HEK293 (cell line): ENCODE measurements around the gene PYGM.

ENCODE experiments used
- CTCF ChIA-PET: fragments of 350-600 bp; formaldehyde crosslinking; extraction: SDS; loops from one replicate; lab custom pipeline; 2021; ENCODE audit warnings: antibody characterized with exemption; lab: Yijun Ruan, JAX
- POLR2A ChIA-PET: fragments of 300-600 bp; formaldehyde crosslinking; extraction: SDS; loops from one replicate; lab custom pipeline; 2020; ENCODE audit warnings: antibody characterized with exemption, inconsistent platforms; lab: Yijun Ruan, JAX
- H3K27ac ChIP-seq: fragments of 200-500 bp; sonication (Bioruptor generic); 2 replicates; pipeline ENCODE4 v1.5.1; 2014; ENCODE audit warnings: low read depth, low read length, control low read depth, inconsistent platforms; ENCODE audit errors: extremely low read depth
- H3K36me3 ChIP-seq, 2 experiments: fragments of 200-500 bp in 1 of 2; sonication (Bioruptor generic) in 1 of 2; 1 replicate in 1 of 2; 2 replicates in 1 of 2; pipeline ENCODE4 v1.5.1; 2014 to 2017; ENCODE audit warnings: inconsistent platforms in 2 of 2, low read length in 2 of 2; ENCODE audit not compliant: control insufficient read depth in 2 of 2, insufficient read depth in 1 of 2
- H3K4me1 ChIP-seq: fragments of 200-500 bp; sonication (Bioruptor generic); 2 replicates; pipeline ENCODE4 v1.5.1; 2014; ENCODE audit warnings: mild to moderate bottlenecking, low read length, inconsistent platforms; ENCODE audit not compliant: control insufficient read depth, insufficient read depth
- H3K4me3 ChIP-seq: 2 replicates; pipeline ENCODE4 v1.5.1; 2011; ENCODE audit warnings: low read depth, mild to moderate bottlenecking, control low read depth, low read length, moderate library complexity
- H3K9me3 ChIP-seq: fragments of 200-500 bp; sonication (Bioruptor generic); 2 replicates; pipeline ENCODE4 v1.5.1; 2014; ENCODE audit warnings: low read depth, low read length, inconsistent platforms; ENCODE audit not compliant: control insufficient read depth, insufficient read depth
- ELK4 ChIP-seq: IDR thresholded peaks from 2 replicates; pipeline ENCODE4 v1.6.1; 2011; ENCODE audit warnings: mild to moderate bottlenecking, low read depth, low read length, borderline replicate concordance
- KLF1 ChIP-seq: fragments of 450-650 bp; formaldehyde crosslinking; IDR thresholded peaks from 2 replicates; pipeline ENCODE4 v1.5.1; 2016; ENCODE audit warnings: missing biosample characterization, missing genetic modification characterization
- KLF7 ChIP-seq: fragments of 450-650 bp; formaldehyde crosslinking; IDR thresholded peaks from 2 replicates; pipeline ENCODE4 v1.5.1; 2016; ENCODE audit warnings: missing biosample characterization, missing genetic modification characterization, borderline replicate concordance
- KLF9 ChIP-seq: fragments of 450-650 bp; formaldehyde crosslinking; IDR thresholded peaks from 2 replicates; pipeline ENCODE4 v1.5.1; 2016; ENCODE audit warnings: missing biosample characterization, missing genetic modification characterization, low read depth
- MZF1 ChIP-seq: fragments of 450-650 bp; formaldehyde crosslinking; IDR thresholded peaks from 2 replicates; pipeline ENCODE4 v1.5.1; 2017; ENCODE audit warnings: missing biosample characterization, missing genetic modification characterization, borderline replicate concordance
- TCF7L2 ChIP-seq: IDR thresholded peaks from 2 replicates; pipeline ENCODE4 v1.6.1; 2011; ENCODE audit warnings: low read depth, mild to moderate bottlenecking, inconsistent platforms, low read length, moderate library complexity, borderline replicate concordance
- TRIM28 ChIP-seq: IDR thresholded peaks from 2 replicates; pipeline ENCODE4 v1.6.1; 2011; ENCODE audit warnings: low read length, control low read depth, borderline replicate concordance
- ZBTB20 ChIP-seq: fragments of 450-650 bp; formaldehyde crosslinking; IDR thresholded peaks from 2 replicates; pipeline ENCODE4 v1.5.1; 2016; ENCODE audit warnings: missing biosample characterization, missing genetic modification characterization
- ZBTB21 ChIP-seq: fragments of 450-650 bp; formaldehyde crosslinking; IDR thresholded peaks from 2 replicates; pipeline ENCODE4 v1.5.1; 2017; ENCODE audit warnings: missing biosample characterization, missing genetic modification characterization
- ZEB2 ChIP-seq: fragments of 450-650 bp; formaldehyde crosslinking; IDR thresholded peaks from 2 replicates; pipeline ENCODE4 v1.5.1; 2016; ENCODE audit warnings: missing biosample characterization, missing genetic modification characterization
- ZNF350 ChIP-seq: fragments of 450-650 bp; formaldehyde crosslinking; IDR thresholded peaks from 2 replicates; pipeline ENCODE4 v1.5.0; 2017; ENCODE audit warnings: missing biosample characterization, mild to moderate bottlenecking, missing genetic modification characterization
- ZNF362 ChIP-seq: fragments of 450-650 bp; formaldehyde crosslinking; IDR thresholded peaks from 2 replicates; pipeline ENCODE4 v1.5.1; 2016; ENCODE audit warnings: missing biosample characterization, missing genetic modification characterization
- ZNF394 ChIP-seq: fragments of 450-650 bp; formaldehyde crosslinking; IDR thresholded peaks from 2 replicates; pipeline ENCODE4 v1.5.1; 2016; ENCODE audit warnings: missing biosample characterization, missing genetic modification characterization, mild to moderate bottlenecking, moderate library complexity, borderline replicate concordance
- ZNF423 ChIP-seq: fragments of 450-650 bp; formaldehyde crosslinking; IDR thresholded peaks from 2 replicates; pipeline ENCODE4 v1.5.1; 2016; ENCODE audit warnings: missing biosample characterization, missing genetic modification characterization
- ZNF449 ChIP-seq: fragments of 450-650 bp; formaldehyde crosslinking; IDR thresholded peaks from 2 replicates; pipeline ENCODE4 v1.5.1; 2017; ENCODE audit warnings: missing biosample characterization, mild to moderate bottlenecking, missing genetic modification characterization, moderate library complexity
- ZNF510 ChIP-seq: fragments of 450-650 bp; formaldehyde crosslinking; IDR thresholded peaks from 2 replicates; pipeline ENCODE4 v1.5.1; 2018; ENCODE audit warnings: mild to moderate bottlenecking, missing genetic modification characterization, missing biosample characterization; ENCODE audit not compliant: insufficient replicate concordance
- ZNF514 ChIP-seq: fragments of 450-650 bp; formaldehyde crosslinking; IDR thresholded peaks from 2 replicates; pipeline ENCODE4 v1.5.1; 2016; ENCODE audit warnings: missing biosample characterization, missing genetic modification characterization
- ZNF518A ChIP-seq: fragments of 450-650 bp; formaldehyde crosslinking; conservative IDR thresholded peaks from 2 replicates; pipeline ENCODE4 v1.5.1; 2016; ENCODE audit warnings: low read depth, missing biosample characterization, missing genetic modification characterization
- ZNF558 ChIP-seq: fragments of 450-650 bp; formaldehyde crosslinking; IDR thresholded peaks from 2 replicates; pipeline ENCODE4 v1.5.1; 2016; ENCODE audit warnings: missing biosample characterization, missing genetic modification characterization
- ZNF600 ChIP-seq: fragments of 450-650 bp; formaldehyde crosslinking; IDR thresholded peaks from 2 replicates; pipeline ENCODE4 v1.5.1; 2016; ENCODE audit warnings: missing biosample characterization, missing genetic modification characterization
- ZNF621 ChIP-seq: fragments of 450-650 bp; formaldehyde crosslinking; IDR thresholded peaks from 2 replicates; pipeline ENCODE4 v1.5.1; 2017; ENCODE audit warnings: missing biosample characterization, missing genetic modification characterization

Gene PYGM

GRCh38 chr11:64711956-64712362 lies 47.8 kb downstream of the PYGM start:
- ChIA-PET POLR2A (no interaction called here), CTCF (no interaction called here)
- Histone ChIP-seq H3K36me3 (no peaks in the 10 kb centered on the region), H3K9me3 (no peaks in the 10 kb centered on the region), H3K4me3 (no peak overlapping the region), H3K27ac (no peak overlapping the region), H3K4me1 (no peaks in the 10 kb centered on the region)
- TF ChIP-seq KLF7 (tag by site-specific recombination) (no peak), TCF7L2 (no peak), MZF1 (no peak), TRIM28 (no peak), ZNF510 (tag by site-specific recombination) (no peak)

- TF ChIP-seq ZNF449 (tag by site-specific recombination) (no peak), KLF1 (tag by site-specific recombination) (0 out of 2 replicates have a peak, but pooled peaks have one; percentile 32)
- POLR2A ChIA-PET, result no interaction called here
- Histone ChIP-seq H3K4me1 (no peaks in the 10 kb centered on the region), H3K9me3 (no peaks in the 10 kb centered on the region), H3K4me3 (no peak overlapping the region), H3K27ac (no peak overlapping the region), H3K36me3 (no peaks in the 10 kb centered on the region)
- CTCF ChIA-PET, result interaction anchor here (4.2 kb wide), 1 partner anchor 23 kb away, joined by 30 read pairs; no protein-coding TSS in a partner anchor
Observed at GRCh38 chr11:64711138-64711955, 48.4 kb downstream of the PYGM start.

- H3K4me1 ChIP-seq, result no peaks in the 10 kb centered on the region
- H3K36me3 ChIP-seq, result no peaks in the 10 kb centered on the region
- no peak overlapping the region for H3K27ac ChIP-seq
- ChIA-PET CTCF (interaction anchor here (0.6 to 4.2 kb wide), 2 partner anchors 22 to 356 kb away, joined by 4 to 30 read pairs; no protein-coding TSS in a partner anchor), POLR2A (no interaction called here)
- H3K9me3 ChIP-seq, result no peaks in the 10 kb centered on the region
- H3K4me3 ChIP-seq, result no peak overlapping the region
- TF ChIP-seq ZNF394 (tag by site-specific recombination), result no peak
- no peak for TF ChIP-seq ZNF558
- 0 out of 2 replicates have a peak, but pooled peaks have one; percentile 25 for TF ChIP-seq ZNF600 (tag by site-specific recombination)
- no peak for TF ChIP-seq ZBTB20 (tag by site-specific recombination)
- no peak for TF ChIP-seq ZBTB21 (tag by site-specific recombination)
- no peak for TF ChIP-seq TRIM28
- TF ChIP-seq ZNF621 (tag by site-specific recombination), result no peak
- no peak for TF ChIP-seq KLF9
- TF ChIP-seq ZNF350 (tag by site-specific recombination), result no peak
- peak; percentile 26; the same call in 1 of the 2 replicates for TF ChIP-seq ZEB2 (tag by site-specific recombination)
- TF ChIP-seq ZNF514 (tag by site-specific recombination), result no peak
- TF ChIP-seq ZNF423 (tag by site-specific recombination), result no peak
- TF ChIP-seq ZNF362 (tag by site-specific recombination), result no peak
- TF ChIP-seq ZNF518A (tag by site-specific recombination), result no peak
- TF ChIP-seq ELK4, result no peak
Observed at GRCh38 chr11:64710418-64711137, 49.2 kb downstream of the PYGM start.
